Effector memory CD4-positive, alpha-beta T cell (primary cell): ENCODE results near the gene AHSG.
A peak's percentile ranks its signal among the peaks of the same experiment; 100 is the strongest.
"Not testable (repeated sequence)": the region's sequence is repeated elsewhere in the genome, so short reads cannot be mapped to it uniquely, and the experiment has no call there.

Experiments
- DNase-seq, 3 donors: peaks; one replicate each; pipeline ENCODE4 v3.0.0-alpha.2; 2020
- H3K27ac ChIP-seq: 2 replicates; pipeline ENCODE4 v1.7.0; 2013; ENCODE audit warnings: mild to moderate bottlenecking, low read length, moderate library complexity; ENCODE audit not compliant: insufficient read depth, poor library complexity, severe bottlenecking
- H3K27me3 ChIP-seq: replicated peaks from 2 replicates; pipeline ENCODE4 v1.7.0; 2013; ENCODE audit warnings: mild to moderate bottlenecking, low read length; ENCODE audit not compliant: insufficient read depth, control insufficient read depth, poor library complexity, severe bottlenecking
- H3K36me3 ChIP-seq: 2 replicates; pipeline ENCODE4 v1.7.0; 2013; ENCODE audit warnings: mild to moderate bottlenecking, low read length, moderate library complexity; ENCODE audit not compliant: control insufficient read depth, insufficient read depth
- H3K4me1 ChIP-seq: 2 replicates; pipeline ENCODE4 v1.7.0; 2013; ENCODE audit warnings: low read length, mild to moderate bottlenecking; ENCODE audit not compliant: control insufficient read depth, insufficient read depth, poor library complexity, severe bottlenecking
- H3K4me3 ChIP-seq: 2 replicates; pipeline ENCODE4 v1.7.0; 2013; ENCODE audit warnings: low read length, low read depth, mild to moderate bottlenecking; ENCODE audit not compliant: insufficient read depth, poor library complexity, severe bottlenecking
- H3K9me3 ChIP-seq: 2 replicates; pipeline ENCODE4 v1.7.0; 2013; ENCODE audit warnings: mild to moderate bottlenecking, low read length, moderate library complexity; ENCODE audit not compliant: control insufficient read depth

AHSG gene

DNA sequence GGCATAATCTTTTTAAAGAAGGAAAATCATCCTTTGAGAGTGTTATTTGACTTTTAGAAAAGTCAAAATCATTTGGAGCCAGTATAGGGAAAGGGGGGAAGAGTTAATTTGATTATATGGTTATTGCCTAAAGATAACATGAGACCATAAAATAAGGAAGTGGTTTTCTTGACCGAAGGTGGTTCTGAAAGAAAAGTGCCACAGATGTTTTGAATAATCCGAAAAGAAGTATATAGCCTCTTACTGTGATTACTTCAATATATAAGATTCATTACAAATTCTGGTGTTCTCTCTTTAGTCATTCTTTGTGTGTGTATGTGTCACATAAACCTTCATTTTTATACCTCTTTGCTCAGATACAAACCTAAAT is 41.2 kb upstream of the AHSG start:
- DNase-seq = no peak
- Histone ChIP-seq H3K4me1 (peaks cover 16% of the 10 kb centered on the region), H3K4me3 (peak overlapping the region; percentile 81), H3K9me3 (no peaks in the 10 kb centered on the region), H3K36me3 (peaks cover 23% of the 10 kb centered on the region), H3K27ac (peak overlapping the region; percentile 95), H3K27me3 (no peaks in the 10 kb centered on the region)

GRCh38 chr3:186577521-186577920 is 35.3 kb upstream of the AHSG start:
- DNase-seq = no peak
- Histone ChIP-seq H3K36me3 (peaks cover 63% of the 10 kb centered on the region), H3K9me3 (no peaks in the 10 kb centered on the region), H3K4me1 (no peaks in the 10 kb centered on the region), H3K27ac (no peak overlapping the region), H3K4me3 (no peak overlapping the region), H3K27me3 (no peaks in the 10 kb centered on the region)

DNA sequence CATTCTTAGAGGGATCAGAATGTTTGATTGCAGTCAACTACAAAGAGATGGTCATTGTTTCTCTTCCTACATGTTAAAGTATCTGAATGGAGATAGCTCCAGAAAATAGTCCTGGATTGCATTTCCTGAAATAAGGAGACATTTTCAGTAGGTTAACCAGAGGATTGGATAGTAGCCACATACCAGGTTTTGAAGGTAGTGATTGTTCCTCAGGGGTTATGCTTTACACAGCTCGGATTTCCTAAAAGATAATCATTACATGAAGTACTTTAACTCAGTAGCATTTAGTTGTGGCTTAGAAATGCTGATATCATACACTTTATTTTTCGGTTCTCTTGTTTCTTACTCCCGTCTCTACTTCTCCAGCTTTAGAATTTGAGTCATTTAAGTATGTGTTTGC is 32.1 kb upstream of the AHSG start:
- no peak for DNase-seq
- H3K27me3 ChIP-seq = no peaks in the 10 kb centered on the region
- H3K36me3 ChIP-seq = peaks cover 80% of the 10 kb centered on the region
- no peak overlapping the region for H3K4me3 ChIP-seq
- no peaks in the 10 kb centered on the region for H3K9me3 ChIP-seq
- no peak overlapping the region for H3K27ac ChIP-seq
- H3K4me1 ChIP-seq = no peaks in the 10 kb centered on the region

GRCh38 chr3:186582541-186582940 is 30.3 kb upstream of the AHSG start:
- H3K36me3 ChIP-seq = peaks cover 68% of the 10 kb centered on the region
- no peaks in the 10 kb centered on the region for H3K4me1 ChIP-seq
- DNase-seq = no peak
- no peaks in the 10 kb centered on the region for H3K9me3 ChIP-seq
- no peaks in the 10 kb centered on the region for H3K27me3 ChIP-seq
- no peak overlapping the region for H3K4me3 ChIP-seq
- no peak overlapping the region for H3K27ac ChIP-seq

- no peak overlapping the region for H3K4me3 ChIP-seq
- no peak overlapping the region for H3K27ac ChIP-seq
- peaks cover 58% of the 10 kb centered on the region for H3K36me3 ChIP-seq
- H3K27me3 ChIP-seq = no peaks in the 10 kb centered on the region
- DNase-seq = no peak
- H3K9me3 ChIP-seq = no peaks in the 10 kb centered on the region
- H3K4me1 ChIP-seq = no peaks in the 10 kb centered on the region
These were observed 29.0 kb upstream of the AHSG start for GRCh38 chr3:186583831-186584230.

GRCh38 chr3:186586245-186586644 is 26.6 kb upstream of the AHSG start:
- H3K27me3 ChIP-seq, DNase-seq, H3K27ac ChIP-seq, H3K9me3 ChIP-seq, H3K4me1 ChIP-seq, H3K4me3 ChIP-seq: not testable (repeated sequence)
- H3K36me3 ChIP-seq = peaks cover 49% of the 10 kb centered on the region

- Histone ChIP-seq H3K9me3 (no peaks in the 10 kb centered on the region), H3K27me3 (no peaks in the 10 kb centered on the region), H3K4me1 (no peaks in the 10 kb centered on the region), H3K4me3 (no peak overlapping the region), H3K36me3 (peaks cover 40% of the 10 kb centered on the region), H3K27ac (no peak overlapping the region)
- DNase-seq = no peak
These were observed 25.7 kb upstream of the AHSG start for GRCh38 chr3:186587183-186587582.

GRCh38 chr3:186588632-186589031 is 24.2 kb upstream of the AHSG start:
- H3K36me3 ChIP-seq = peaks cover 25% of the 10 kb centered on the region
- H3K27me3 ChIP-seq = no peaks in the 10 kb centered on the region
- no peaks in the 10 kb centered on the region for H3K9me3 ChIP-seq
- no peak overlapping the region for H3K4me3 ChIP-seq
- no peak overlapping the region for H3K27ac ChIP-seq
- no peaks in the 10 kb centered on the region for H3K4me1 ChIP-seq
- no peak for DNase-seq

- H3K4me1 ChIP-seq = no peaks in the 10 kb centered on the region
- no peaks in the 10 kb centered on the region for H3K27me3 ChIP-seq
- no peak overlapping the region for H3K27ac ChIP-seq
- H3K36me3 ChIP-seq = peaks cover 21% of the 10 kb centered on the region
- no peak for DNase-seq
- H3K4me3 ChIP-seq = no peak overlapping the region
- H3K9me3 ChIP-seq = no peaks in the 10 kb centered on the region
These were observed 23.7 kb upstream of the AHSG start for GRCh38 chr3:186589121-186589520.

- H3K27ac ChIP-seq = no peak overlapping the region
- H3K4me3 ChIP-seq = no peak overlapping the region
- H3K36me3 ChIP-seq = peaks cover 12% of the 10 kb centered on the region
- H3K4me1 ChIP-seq = no peaks in the 10 kb centered on the region
- H3K9me3 ChIP-seq = no peaks in the 10 kb centered on the region
- H3K27me3 ChIP-seq = no peaks in the 10 kb centered on the region
- no peak for DNase-seq
These were observed 22.8 kb upstream of the AHSG start for GRCh38 chr3:186589856-186590579.
